ENCODE data around the gene ANO1.
"Not testable (repeated sequence)": the region's sequence is repeated elsewhere in the genome, so short reads cannot be mapped to it uniquely, and the experiment has no call there.

Gene ANO1

DNA sequence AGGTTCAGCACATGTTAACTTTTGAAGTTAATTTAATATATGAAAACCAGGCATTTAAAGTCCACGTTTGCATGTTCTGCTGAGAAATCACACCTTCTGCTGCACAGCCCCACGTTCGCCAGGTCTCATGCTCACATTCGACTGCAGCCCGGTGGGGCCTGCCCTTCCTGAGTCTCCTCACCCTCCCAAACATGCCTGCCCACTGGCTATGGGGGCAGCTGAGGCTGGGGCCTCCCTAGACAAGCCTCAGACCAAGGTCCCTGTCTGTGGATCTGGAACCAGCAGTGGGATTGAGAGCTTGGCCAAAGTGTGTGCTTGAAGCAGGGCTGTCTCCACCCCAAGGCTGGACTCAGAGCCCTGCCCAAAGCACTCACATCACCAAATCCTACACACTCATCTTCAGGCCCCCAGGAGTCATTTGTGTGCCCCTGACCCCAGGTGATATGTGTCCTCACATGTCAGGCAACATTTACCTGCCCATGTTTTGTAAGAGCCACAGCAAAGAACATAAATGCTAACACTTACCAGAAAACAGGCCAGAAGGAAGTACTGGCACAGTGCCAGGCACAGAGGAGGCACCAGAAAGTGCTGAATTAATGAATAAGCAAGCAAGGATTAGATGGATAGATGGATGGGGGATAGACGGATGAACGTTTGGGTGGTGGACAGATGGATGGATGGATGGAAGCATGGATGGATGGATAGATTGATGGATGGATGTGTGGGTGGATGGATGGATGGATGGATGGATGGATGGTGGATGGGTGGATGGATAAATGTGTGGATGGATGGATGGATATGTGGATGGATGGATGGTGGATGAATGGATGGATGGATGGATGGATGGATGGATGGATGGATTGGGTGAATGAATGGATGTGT, 115.5 kb downstream of the ANO1 start:
- DNase-seq: no peak

GRCh38 chr11:70194792-70195791, 117.0 kb downstream of the ANO1 start:
- DNase-seq: no peak

DNA sequence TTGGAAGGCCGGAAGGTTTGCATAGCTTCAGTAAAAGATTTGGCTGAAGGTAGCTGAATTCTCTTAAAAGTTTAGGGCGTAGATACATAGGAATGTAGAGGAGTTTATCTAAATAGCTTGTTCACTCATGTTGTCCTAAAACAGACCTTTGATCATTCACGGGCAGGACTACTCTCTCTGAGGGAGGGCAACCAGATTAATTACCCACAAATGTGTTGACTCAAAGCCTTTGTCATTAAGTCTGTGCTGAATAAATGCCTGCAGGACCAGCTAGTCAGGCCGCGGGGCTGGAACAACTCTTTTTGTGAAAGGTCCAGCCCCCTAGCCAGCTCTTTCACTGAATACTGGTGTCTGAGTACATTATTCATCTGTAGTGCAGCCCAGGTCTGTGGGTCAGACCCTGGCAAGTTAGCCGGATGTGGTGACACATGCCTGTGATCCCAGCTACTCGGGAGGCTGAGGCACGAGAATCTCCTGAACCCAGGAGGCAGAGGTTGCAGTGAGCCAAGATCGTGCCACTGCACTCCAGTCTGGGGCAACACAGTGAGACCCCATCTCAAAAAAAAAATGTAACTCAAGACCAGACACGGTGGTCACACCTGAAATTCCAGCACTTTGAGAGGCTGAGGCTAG, 122.2 kb downstream of the ANO1 start:
- no peak for DNase-seq

DNA sequence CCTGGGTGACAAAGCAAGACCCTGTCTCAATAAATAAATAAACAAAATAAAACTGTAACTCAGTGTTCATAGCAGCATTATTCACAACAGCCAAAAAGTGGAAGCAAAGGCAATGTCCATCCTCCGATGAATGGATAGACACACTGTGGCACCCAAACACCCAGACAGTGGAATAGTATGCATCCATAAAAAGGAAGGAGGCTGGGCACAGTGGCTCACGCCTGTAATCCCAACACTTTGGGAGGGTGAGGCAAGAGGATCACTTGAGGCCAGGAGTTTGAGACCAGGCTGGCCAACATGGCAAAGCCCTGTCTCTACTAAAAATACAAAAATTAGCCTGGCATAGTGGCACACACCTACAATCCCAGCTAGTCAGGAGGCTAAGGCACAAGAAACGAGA, 122.9 kb downstream of the ANO1 start:
- not testable (repeated sequence) for DNase-seq

DNA sequence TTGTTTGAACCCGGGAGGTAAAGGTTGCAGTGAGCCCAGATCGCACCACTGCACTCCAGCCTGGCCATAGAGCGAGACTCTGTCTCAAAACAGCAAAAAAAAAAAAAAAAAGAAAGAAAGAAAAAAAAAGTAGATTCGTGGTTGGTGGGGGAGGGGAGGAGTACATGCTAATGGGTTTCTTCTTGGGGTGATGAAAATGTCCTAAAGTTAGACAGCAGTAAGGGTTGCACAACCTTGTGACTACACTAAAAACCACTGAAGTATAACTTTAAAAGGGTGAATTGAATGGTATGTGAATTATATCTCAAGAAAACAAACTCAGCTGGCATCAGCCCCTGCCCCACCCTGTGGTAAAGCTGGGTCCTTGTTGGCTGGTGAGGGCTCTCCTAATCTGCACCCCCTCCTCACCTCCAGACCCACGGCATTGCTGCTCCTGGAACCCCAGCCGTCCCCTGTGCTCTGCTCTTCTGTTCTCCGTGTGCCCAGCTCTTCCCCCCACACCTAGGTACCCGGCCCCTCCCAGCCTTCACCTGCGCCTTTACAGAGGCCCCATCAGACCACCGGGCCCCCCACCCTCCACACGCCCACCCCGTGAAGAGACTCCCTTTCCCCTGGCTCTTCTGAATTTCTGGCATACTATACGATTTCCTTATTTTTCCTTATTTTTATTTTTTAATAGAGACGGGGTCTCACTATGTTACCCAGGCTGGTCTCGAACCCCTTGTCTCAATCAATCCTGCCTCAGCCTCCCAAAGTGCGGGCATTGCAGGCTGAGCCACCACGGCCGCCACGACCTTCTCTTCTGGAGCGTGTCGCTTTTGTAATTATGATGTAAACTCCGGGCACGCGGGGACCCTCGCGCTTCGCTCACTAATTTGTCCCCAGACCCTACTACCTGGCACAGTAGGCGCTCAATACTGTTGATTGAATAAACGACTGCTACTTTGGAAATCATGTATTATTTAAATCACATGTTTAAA, 124.1 kb downstream of the ANO1 start:
- DNase-seq: no peak

DNA sequence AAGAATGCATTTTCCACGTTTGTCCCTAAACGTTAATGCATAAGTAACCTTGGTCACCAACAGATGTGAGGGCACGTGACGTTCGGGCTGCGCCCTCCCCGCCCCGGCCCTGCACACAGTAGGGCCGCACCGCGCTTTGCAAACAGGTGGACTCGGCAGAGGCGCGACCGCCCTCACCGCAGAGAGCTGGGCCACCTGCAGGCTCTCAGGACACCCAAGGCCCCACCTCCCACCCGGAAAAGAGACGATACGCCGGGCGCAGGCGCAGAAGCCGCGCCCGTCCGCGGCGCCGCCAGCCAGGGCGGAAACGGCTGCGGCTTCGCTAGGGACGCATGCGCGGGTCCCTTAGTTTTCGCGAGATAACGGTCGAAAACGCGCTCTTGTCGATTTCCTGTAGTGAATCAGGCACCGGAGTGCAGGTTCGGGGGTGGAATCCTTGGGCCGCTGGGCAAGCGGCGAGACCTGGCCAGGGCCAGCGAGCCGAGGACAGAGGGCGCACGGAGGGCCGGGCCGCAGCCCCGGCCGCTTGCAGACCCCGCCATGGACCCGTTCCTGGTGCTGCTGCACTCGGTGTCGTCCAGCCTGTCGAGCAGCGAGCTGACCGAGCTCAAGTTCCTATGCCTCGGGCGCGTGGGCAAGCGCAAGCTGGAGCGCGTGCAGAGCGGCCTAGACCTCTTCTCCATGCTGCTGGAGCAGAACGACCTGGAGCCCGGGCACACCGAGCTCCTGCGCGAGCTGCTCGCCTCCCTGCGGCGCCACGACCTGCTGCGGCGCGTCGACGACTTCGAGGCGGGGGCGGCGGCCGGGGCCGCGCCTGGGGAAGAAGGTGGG, 125.0 kb downstream of the ANO1 start, which contains the start of gene FADD:
Gene FADD, plus strand, starts transcription at position 377 of the 831 bp plus-strand sequence. Its CDS starts 164 bp downstream, at position 541.
- DNase-seq: peak; percentile 93

- DNase-seq: peak; percentile 52
Observed at GRCh38 chr11:70203751-70204465, 125.8 kb downstream of the ANO1 start.

DNA sequence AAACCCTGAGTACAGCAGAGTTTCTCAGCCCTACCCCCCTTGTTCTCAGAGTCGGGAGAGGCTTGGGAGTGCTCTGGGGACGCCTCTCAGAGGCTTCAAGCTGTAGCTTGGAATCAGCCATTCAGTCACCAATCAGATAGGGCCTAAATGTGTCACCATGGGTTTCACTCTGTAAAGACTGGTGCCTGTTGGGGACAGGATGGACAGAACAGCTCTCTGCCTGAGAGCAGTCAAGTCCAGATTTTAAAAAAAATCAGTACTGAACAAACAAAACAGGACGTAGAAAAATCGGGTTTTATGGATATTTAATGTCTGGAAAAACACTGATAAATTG, 126.3 kb downstream of the ANO1 start:
- DNase-seq: no peak

DNA sequence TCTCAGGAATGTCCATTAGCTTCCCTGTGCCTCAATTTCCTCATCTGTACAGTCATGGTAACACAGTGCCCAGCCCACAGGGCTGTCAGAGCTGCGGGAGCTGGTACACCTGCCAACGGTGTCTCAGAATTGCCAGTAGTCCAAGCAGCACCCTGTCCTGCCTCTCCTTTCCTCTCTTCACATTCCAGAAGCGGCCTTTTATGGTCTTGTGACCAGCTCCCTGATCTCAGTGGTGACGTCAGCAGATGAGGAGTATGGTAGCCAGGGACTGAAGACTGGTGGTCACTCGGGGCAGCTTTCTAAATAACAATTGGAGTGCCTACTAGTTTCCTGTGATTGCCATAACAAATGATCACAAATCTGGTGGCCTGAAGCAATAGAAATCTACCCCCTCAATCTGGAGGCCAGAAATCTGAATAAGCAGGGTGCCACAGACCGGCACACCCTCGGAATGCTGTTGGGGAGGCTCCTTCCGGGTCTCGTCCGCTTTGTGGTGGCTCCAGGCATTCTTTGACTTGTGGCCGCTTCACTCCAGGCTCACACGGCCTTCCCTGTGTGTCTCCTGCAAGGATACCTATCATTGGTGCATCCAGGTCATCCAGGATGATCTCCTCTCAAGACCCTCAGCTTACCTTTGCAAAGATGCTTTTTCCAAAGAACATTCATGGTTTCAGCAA, 127.1 kb downstream of the ANO1 start:
- no peak for DNase-seq

DNA sequence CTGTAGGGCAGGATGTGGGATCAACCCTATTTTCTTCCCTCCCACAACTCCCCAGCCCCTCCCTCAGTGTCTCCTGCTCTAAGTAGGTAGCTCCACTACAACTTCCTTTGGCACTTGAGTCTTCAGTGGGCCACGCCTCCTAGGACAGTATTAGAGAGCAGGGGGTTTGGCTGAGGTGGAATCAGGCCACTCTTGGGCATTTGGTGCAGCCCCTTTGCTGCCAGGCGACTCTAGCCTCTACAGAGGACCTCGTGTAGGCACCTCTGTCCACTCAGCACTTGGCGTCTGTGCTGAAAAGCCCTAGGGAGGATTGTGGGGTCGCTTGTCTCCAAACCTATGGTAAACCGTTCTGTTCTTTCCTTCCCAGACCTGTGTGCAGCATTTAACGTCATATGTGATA, 127.6 kb downstream of the ANO1 start:
- no peak for DNase-seq

- DNase-seq: no peak
Observed at GRCh38 chr11:70206226-70206981, 128.3 kb downstream of the ANO1 start.

DNA sequence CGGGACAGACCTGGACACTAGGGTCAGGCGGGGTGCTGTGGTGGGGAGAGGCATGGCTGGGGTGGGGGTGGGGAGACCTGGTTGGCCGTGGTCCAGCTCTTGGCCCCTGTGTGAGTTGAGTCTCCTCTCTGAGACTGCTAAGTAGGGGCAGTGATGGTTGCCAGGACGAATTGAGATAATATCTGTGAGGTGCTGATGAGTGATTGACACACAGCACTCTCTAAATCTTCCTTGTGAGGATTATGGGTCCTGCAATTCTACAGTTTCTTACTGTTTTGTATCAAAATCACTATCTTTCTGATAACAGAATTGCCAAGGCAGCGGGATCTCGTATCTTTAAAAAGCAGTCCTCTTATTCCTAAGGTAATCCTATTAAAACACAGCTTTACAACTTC, 128.9 kb downstream of the ANO1 start:
- DNase-seq: no peak

DNA sequence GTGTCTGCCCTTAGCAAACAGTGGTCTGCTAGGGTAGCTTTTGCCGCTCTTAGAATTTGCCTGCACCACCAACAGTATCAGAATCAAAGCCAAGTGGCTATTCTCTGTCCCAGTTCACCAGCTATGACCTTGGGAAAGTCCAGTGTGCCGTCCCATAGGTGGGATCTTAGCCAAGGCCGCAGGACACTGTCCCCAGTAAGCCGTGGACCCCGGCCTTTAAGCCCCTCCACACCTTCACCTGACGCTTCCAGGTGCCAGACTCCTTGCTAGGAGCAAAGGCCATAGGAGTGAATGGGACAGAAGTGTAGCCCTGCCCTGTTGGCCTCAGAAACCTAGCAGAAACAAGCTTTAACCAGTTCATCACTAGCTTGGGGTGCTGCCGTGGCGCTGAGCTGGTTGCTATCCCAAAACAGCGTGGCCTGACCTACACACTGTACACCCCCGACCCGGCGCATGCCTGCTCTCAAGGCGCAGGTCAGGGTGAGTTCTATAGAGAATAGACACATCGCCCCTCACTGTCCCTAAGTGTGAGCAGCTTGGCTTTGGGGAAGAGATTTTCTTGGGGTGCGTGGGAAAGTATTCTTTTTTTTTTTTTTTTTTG, 129.5 kb downstream of the ANO1 start:
- DNase-seq: no peak

GRCh38 chr11:70209391-70209912, 131.3 kb downstream of the ANO1 start:
- DNase-seq: no peak

DNA sequence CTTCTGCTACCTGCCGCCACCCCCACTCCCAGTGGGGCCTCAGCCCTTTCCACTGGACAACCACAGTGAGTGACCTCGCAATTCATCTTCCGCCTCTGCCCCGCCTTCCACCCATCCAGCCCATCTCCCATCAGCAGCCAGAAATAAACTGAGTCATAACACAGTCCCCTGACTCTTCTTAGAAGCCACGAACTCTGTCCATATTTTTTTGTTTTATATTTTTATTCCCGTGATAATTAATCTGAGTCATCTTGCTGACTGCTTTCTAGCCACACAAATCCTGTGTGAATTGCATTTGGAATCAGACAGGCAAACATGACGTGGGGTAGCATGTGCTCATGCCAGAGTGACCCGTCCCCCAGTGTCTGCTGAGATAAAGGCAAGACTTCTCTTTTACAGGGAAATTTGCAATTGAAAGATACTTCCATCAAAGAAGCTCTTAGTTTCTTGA, 132.0 kb downstream of the ANO1 start:
- DNase-seq: no peak

DNA sequence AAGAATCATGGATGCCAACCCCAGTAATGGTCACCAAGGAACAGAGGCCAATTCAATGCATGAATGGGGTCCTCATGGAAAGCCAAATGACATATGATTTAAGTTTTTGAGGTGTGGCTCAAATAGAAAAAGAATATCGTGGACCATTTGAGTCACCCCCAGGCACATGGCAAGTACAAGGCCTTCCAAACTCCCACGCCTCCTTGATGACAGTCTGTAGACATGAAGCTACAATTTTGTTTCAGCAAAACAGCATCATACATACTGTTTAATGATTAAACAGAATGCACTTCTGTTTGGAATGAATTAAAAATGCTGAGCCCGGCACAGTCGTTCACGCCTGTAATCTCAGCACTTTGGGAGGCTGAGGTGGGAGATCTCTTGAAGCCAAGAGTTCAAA, 132.4 kb downstream of the ANO1 start:
- no peak for DNase-seq

- DNase-seq: no peak
Observed at GRCh38 chr11:70212227-70212811, 134.2 kb downstream of the ANO1 start.

DNA sequence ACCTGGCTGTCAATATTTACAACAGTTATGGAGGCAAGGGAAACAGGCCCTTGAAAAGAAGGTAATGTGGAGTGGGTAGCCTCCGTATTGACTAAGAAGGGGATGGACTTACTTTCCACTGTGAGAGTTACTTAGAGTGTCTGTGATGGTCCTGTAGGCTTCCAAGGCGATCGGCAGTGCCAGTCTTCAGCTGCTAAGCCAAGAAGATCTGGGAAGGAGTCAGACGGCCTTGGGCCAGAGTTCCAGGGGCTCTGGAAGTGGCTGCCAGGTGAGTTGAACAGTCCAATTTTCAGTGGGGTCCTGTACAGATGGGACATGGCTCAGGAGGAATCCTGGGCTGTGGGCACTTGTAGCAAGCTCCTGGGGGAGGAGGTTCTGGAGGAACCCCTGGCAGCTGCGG, 139.3 kb downstream of the ANO1 start:
- not testable (repeated sequence) for DNase-seq
